Neural cell (in vitro differentiated cells): ENCODE measurements around the gene PYDC2. TPM values are rescaled to one million over a fixed set of nuclear protein-coding genes. Genes with fewer than 3 reads are reported as not detected.

Experiments used
- H2AFZ ChIP-seq: fragments of 200-600, 300-800 bp; sonication (generic), shearing (Covaris generic); 2 replicates; pipeline ENCODE4 v1.6.0; 2014; ENCODE audit warnings: low read depth, mild to moderate bottlenecking, antibody characterized with exemption, low read length, moderate library complexity
- H3F3A ChIP-seq: fragments of 200-600 bp; shearing (Covaris generic); 2 replicates; pipeline ENCODE4 v1.6.1; 2016; ENCODE audit warnings: mild to moderate bottlenecking, moderate library complexity, mixed read lengths, antibody characterized with exemption, low read length; ENCODE audit not compliant: insufficient read depth, poor library complexity, severe bottlenecking
- H3K27ac ChIP-seq: fragments of 200-600, 300-800 bp; sonication (generic), shearing (Covaris generic); 2 replicates; pipeline ENCODE4 v1.5.1; 2014; ENCODE audit warnings: mild to moderate bottlenecking, low read length, moderate library complexity
- H3K27me3 ChIP-seq: fragments of 300-800, 200-600 bp; sonication (generic), shearing (Covaris generic); 2 replicates; pipeline ENCODE4 v1.6.0; 2014; ENCODE audit warnings: mild to moderate bottlenecking, low read depth, low read length, moderate library complexity; ENCODE audit not compliant: insufficient read depth
- H3K36me3 ChIP-seq: fragments of 300-800, 200-600 bp; sonication (generic), shearing (Covaris generic); 2 replicates; pipeline ENCODE4 v1.5.1; 2014; ENCODE audit warnings: mild to moderate bottlenecking, antibody characterized with exemption, low read length, moderate library complexity; ENCODE audit not compliant: insufficient read depth
- H3K4me2 ChIP-seq: fragments of 300-800, 200-600 bp; sonication (generic), shearing (Covaris generic); 2 replicates; pipeline ENCODE4 v1.6.0; 2014; ENCODE audit warnings: mild to moderate bottlenecking, low read length
- H3K4me3 ChIP-seq: fragments of 300-800, 200-600 bp; sonication (generic), shearing (Covaris generic); 2 replicates; pipeline ENCODE4 v1.5.1; 2014; ENCODE audit warnings: mild to moderate bottlenecking, low read length, moderate library complexity
- H3K79me2 ChIP-seq: fragments of 200-600 bp; shearing (Covaris generic); replicated peaks from 2 replicates; pipeline ENCODE4 v1.6.0; 2014; ENCODE audit warnings: mild to moderate bottlenecking, low read length, moderate library complexity; ENCODE audit not compliant: insufficient read depth
- H3K9ac ChIP-seq: fragments of 300-800, 200-600 bp; sonication (generic), shearing (Covaris generic); 2 replicates; pipeline ENCODE4 v1.6.1; 2016; ENCODE audit warnings: mild to moderate bottlenecking, low read length, mixed read lengths
- H3K9me2 ChIP-seq: fragments of 200-600 bp; shearing (Covaris generic); 2 replicates; pipeline ENCODE4 v1.6.1; 2016; ENCODE audit warnings: mild to moderate bottlenecking, low read length, mixed read lengths; ENCODE audit not compliant: insufficient read depth
- H3K9me3 ChIP-seq: fragments of 200-600, 300-800 bp; sonication (generic), shearing (Covaris generic); 2 replicates; pipeline ENCODE4 v1.6.1; 2016; ENCODE audit warnings: mild to moderate bottlenecking, mixed run types, low read length, moderate library complexity, mixed read lengths
- H4K20me1 ChIP-seq: fragments of 200-600 bp; shearing (Covaris generic); 2 replicates; pipeline ENCODE4 v1.6.1; 2016; ENCODE audit warnings: mild to moderate bottlenecking, mixed run types; ENCODE audit not compliant: insufficient read depth
- CTCF ChIP-seq: fragments of 450-650 bp; IDR thresholded peaks from 2 replicates; pipeline ENCODE4 v1.5.1; 2014; ENCODE audit warnings: antibody characterized with exemption, mild to moderate bottlenecking, moderate library complexity; ENCODE audit not compliant: poor library complexity, severe bottlenecking
- EP300 ChIP-seq: fragments of 450-650 bp; conservative IDR thresholded peaks from 2 replicates; pipeline ENCODE4 v1.6.1; 2014; ENCODE audit warnings: antibody characterized with exemption, mild to moderate bottlenecking, moderate library complexity; ENCODE audit not compliant: poor library complexity, severe bottlenecking
- EZH2 ChIP-seq: fragments of 200-600, 300-800 bp; shearing (Covaris generic), sonication (generic); IDR thresholded peaks from 2 replicates; pipeline ENCODE4 v1.6.1; 2014; ENCODE audit warnings: antibody characterized with exemption, low read length, borderline replicate concordance, mild to moderate bottlenecking; ENCODE audit not compliant: insufficient read depth, poor library complexity, severe bottlenecking
- MXI1 ChIP-seq: fragments of 450-650 bp; conservative IDR thresholded peaks from 2 replicates; pipeline ENCODE4 v1.6.1; 2014; ENCODE audit warnings: antibody characterized with exemption, mild to moderate bottlenecking; ENCODE audit not compliant: poor library complexity, severe bottlenecking
- POLR2AphosphoS5 ChIP-seq: IDR thresholded peaks from 2 replicates; pipeline ENCODE4 v1.6.1; 2012
- RAD21 ChIP-seq: fragments of 450-650 bp; conservative IDR thresholded peaks from 2 replicates; pipeline ENCODE4 v1.6.1; 2014; ENCODE audit warnings: antibody characterized with exemption, mild to moderate bottlenecking, moderate library complexity
- SMC3 ChIP-seq: fragments of 450-650 bp; conservative IDR thresholded peaks from 2 replicates; pipeline ENCODE4 v1.6.1; 2014; ENCODE audit warnings: antibody characterized with exemption, mild to moderate bottlenecking, moderate library complexity; ENCODE audit not compliant: poor library complexity
- TAF1 ChIP-seq: IDR thresholded peaks from 2 replicates; pipeline ENCODE4 v1.6.1; 2012; ENCODE audit warnings: low read depth
- polyA plus RNA-seq: library from polyadenylated mRNA; depleted of rRNA; stranded (reverse); fragments of >200 nt; gene quantifications from 2 replicates; pipeline ENCODE4 v1.2.3, GENCODE V29; 2014
- TF ChIP-seq, protein P1 (sequence below): IDR thresholded peaks from 2 replicates; pipeline ENCODE4 v1.6.1; 2012; ENCODE audit warnings: borderline replicate concordance

PYDC2 gene
- polyA plus RNA-seq, 1 donor from 2014 or later: not detected

DNA sequence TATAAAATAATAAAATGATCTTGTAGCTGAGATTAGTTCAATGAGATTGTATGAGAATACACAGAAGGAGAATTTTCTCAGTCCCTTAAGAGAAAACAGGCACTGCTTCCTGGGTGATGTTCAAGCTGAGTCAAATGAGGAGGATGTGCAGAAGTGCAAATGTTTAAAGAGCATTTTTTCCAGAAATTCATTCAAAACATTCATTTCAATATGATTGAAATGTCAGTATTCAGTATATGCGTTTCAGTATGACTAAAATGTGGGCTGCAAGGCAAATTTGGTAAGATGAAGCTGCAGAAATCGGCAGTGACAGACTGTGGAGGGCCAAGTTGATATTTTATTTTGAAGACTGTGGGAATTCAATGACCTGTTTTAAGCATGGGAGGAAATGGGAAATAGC, 19.3 kb upstream of the PYDC2 start:
- TF ChIP-seq TAF1 (no peak), POLR2AphosphoS5 (no peak), CTCF (no peak)
- TF ChIP-seq, protein P1, sequence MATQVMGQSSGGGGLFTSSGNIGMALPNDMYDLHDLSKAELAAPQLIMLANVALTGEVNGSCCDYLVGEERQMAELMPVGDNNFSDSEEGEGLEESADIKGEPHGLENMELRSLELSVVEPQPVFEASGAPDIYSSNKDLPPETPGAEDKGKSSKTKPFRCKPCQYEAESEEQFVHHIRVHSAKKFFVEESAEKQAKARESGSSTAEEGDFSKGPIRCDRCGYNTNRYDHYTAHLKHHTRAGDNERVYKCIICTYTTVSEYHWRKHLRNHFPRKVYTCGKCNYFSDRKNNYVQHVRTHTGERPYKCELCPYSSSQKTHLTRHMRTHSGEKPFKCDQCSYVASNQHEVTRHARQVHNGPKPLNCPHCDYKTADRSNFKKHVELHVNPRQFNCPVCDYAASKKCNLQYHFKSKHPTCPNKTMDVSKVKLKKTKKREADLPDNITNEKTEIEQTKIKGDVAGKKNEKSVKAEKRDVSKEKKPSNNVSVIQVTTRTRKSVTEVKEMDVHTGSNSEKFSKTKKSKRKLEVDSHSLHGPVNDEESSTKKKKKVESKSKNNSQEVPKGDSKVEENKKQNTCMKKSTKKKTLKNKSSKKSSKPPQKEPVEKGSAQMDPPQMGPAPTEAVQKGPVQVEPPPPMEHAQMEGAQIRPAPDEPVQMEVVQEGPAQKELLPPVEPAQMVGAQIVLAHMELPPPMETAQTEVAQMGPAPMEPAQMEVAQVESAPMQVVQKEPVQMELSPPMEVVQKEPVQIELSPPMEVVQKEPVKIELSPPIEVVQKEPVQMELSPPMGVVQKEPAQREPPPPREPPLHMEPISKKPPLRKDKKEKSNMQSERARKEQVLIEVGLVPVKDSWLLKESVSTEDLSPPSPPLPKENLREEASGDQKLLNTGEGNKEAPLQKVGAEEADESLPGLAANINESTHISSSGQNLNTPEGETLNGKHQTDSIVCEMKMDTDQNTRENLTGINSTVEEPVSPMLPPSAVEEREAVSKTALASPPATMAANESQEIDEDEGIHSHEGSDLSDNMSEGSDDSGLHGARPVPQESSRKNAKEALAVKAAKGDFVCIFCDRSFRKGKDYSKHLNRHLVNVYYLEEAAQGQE: no peak
- Histone ChIP-seq H2AFZ (no peak overlapping the region), H3K27ac (no peak overlapping the region)

GRCh38 chr3:191444569-191444968, 16.4 kb upstream of the PYDC2 start:
- no peak overlapping the region for H3K4me2 ChIP-seq
- H3K4me3 ChIP-seq: no peak overlapping the region
- no peaks in the 10 kb centered on the region for H4K20me1 ChIP-seq
- no peaks in the 10 kb centered on the region for H3K9me3 ChIP-seq
- no peaks in the 10 kb centered on the region for H3F3A ChIP-seq
- H3K27me3 ChIP-seq: no peaks in the 10 kb centered on the region
- no peak overlapping the region for H3K9ac ChIP-seq
- H2AFZ ChIP-seq: no peak overlapping the region
- H3K27ac ChIP-seq: no peak overlapping the region
- TF ChIP-seq TAF1 (no peak), EZH2 (no peak), POLR2AphosphoS5 (no peak), EP300 (no peak), CTCF (no peak), MXI1 (no peak), SMC3 (no peak), RAD21 (no peak)
- TF ChIP-seq, protein P1: no peak
- H3K9me2 ChIP-seq: no peaks in the 10 kb centered on the region
- H3K36me3 ChIP-seq: no peaks in the 10 kb centered on the region
- H3K79me2 ChIP-seq: no peaks in the 10 kb centered on the region

More for the DNA sequence above, 19.3 kb upstream of the PYDC2 start:
- Histone ChIP-seq H3K4me3 (no peak overlapping the region), H3K9ac (no peak overlapping the region), H3K79me2 (no peaks in the 10 kb centered on the region), H3F3A (no peaks in the 10 kb centered on the region), H3K27me3 (no peaks in the 10 kb centered on the region), H3K9me3 (no peaks in the 10 kb centered on the region), H3K36me3 (no peaks in the 10 kb centered on the region), H3K9me2 (no peaks in the 10 kb centered on the region), H3K4me2 (no peak overlapping the region), H4K20me1 (no peaks in the 10 kb centered on the region)
